MV-4-11 (cell line): ENCODE measurements around the gene RPP25.
A peak's percentile ranks its signal among the peaks of the same experiment; 100 is the strongest.
"Not testable (repeated sequence)": the region's sequence is repeated elsewhere in the genome, so short reads cannot be mapped to it uniquely, and the experiment has no call there.

ENCODE experiments used
- DNase-seq: peaks from one replicate; lab custom pipeline; 2025; lab: John Stamatoyannopoulos, UW

Gene RPP25

GRCh38 chr15:74962671-74963070 is 6.1 kb upstream of the RPP25 start:
- no peak for DNase-seq

- DNase-seq: no peak
Observed at GRCh38 chr15:74962219-74962618, 5.6 kb upstream of the RPP25 start.

GRCh38 chr15:74961616-74962015 is 5.0 kb upstream of the RPP25 start:
- no peak for DNase-seq

- no peak for DNase-seq
Observed at GRCh38 chr15:74960995-74961588, 4.5 kb upstream of the RPP25 start.

- DNase-seq: no peak
Observed at GRCh38 chr15:74960286-74960685, 3.7 kb upstream of the RPP25 start.

- DNase-seq: no peak
Observed at GRCh38 chr15:74959586-74959939, 3.0 kb upstream of the RPP25 start.

GRCh38 chr15:74958908-74959585 is 2.5 kb upstream of the RPP25 start:
- DNase-seq: no peak

GRCh38 chr15:74958320-74958907 is 1.8 kb upstream of the RPP25 start:
- peak; percentile 8 for DNase-seq

- DNase-seq: no peak
Observed at GRCh38 chr15:74957476-74958035, 984 bp upstream of the RPP25 start.

- peak; percentile 60 for DNase-seq
Observed at GRCh38 chr15:74955796-74956647, 550 bp downstream of the RPP25 start.

GRCh38 chr15:74955017-74955416 is 1.6 kb downstream of the RPP25 start:
- DNase-seq: no peak

- DNase-seq: no peak
Observed at GRCh38 chr15:74954515-74954914, 2.1 kb downstream of the RPP25 start.

GRCh38 chr15:74951006-74951405 is 5.6 kb downstream of the RPP25 start:
- DNase-seq: no peak

- DNase-seq: peak; percentile 48
Observed at GRCh38 chr15:74950078-74950908, 6.3 kb downstream of the RPP25 start.

- DNase-seq: peak; percentile 94
Observed at GRCh38 chr15:74937590-74938371, 18.8 kb downstream of the RPP25 start, which contains the start of gene COX5A. Gene COX5A, minus strand, starts transcription at chr15:74938073. Its CDS starts 59 bp downstream, at chr15:74938014.

GRCh38 chr15:74937272-74937589 is 19.3 kb downstream of the RPP25 start:
- peak; percentile 31 for DNase-seq

- not testable (repeated sequence) for DNase-seq
Observed at GRCh38 chr15:74935193-74935592, 21.4 kb downstream of the RPP25 start.

GRCh38 chr15:74933573-74933972 is 23.0 kb downstream of the RPP25 start:
- no peak for DNase-seq

- DNase-seq: no peak
Observed at GRCh38 chr15:74928771-74929198, 27.8 kb downstream of the RPP25 start.

GRCh38 chr15:74924525-74924924 is 32.0 kb downstream of the RPP25 start:
- DNase-seq: no peak

GRCh38 chr15:74920456-74920855 is 36.1 kb downstream of the RPP25 start:
- peak; percentile 79 for DNase-seq
